T1000 (cell line): ENCODE results near the gene TNFRSF11A.

ENCODE experiments used
- DNase-seq: peaks from one replicate; lab custom pipeline; 2025; ENCODE audit warnings: mixed read lengths; lab: John Stamatoyannopoulos, UW

Gene TNFRSF11A

GRCh38 chr18:62325806-62326645 lies 916 bp downstream of the TNFRSF11A start:
- DNase-seq: no peak

- DNase-seq: no peak
Observed at GRCh38 chr18:62326646-62327348, 1.7 kb downstream of the TNFRSF11A start.

GRCh38 chr18:62327977-62328376 lies 2.9 kb downstream of the TNFRSF11A start:
- DNase-seq: no peak

GRCh38 chr18:62328586-62329525 lies 3.7 kb downstream of the TNFRSF11A start:
- no peak for DNase-seq

GRCh38 chr18:62329691-62330454 lies 4.8 kb downstream of the TNFRSF11A start:
- no peak for DNase-seq

GRCh38 chr18:62330650-62331049 lies 5.5 kb downstream of the TNFRSF11A start:
- DNase-seq: no peak

GRCh38 chr18:62331581-62332356 lies 6.7 kb downstream of the TNFRSF11A start:
- DNase-seq: no peak

- DNase-seq: no peak
Observed at GRCh38 chr18:62332431-62332830, 7.3 kb downstream of the TNFRSF11A start.

GRCh38 chr18:62332964-62333695 lies 8.0 kb downstream of the TNFRSF11A start:
- no peak for DNase-seq

GRCh38 chr18:62334120-62334519 lies 9.0 kb downstream of the TNFRSF11A start:
- DNase-seq: no peak

GRCh38 chr18:62335494-62335893 lies 10.4 kb downstream of the TNFRSF11A start:
- no peak for DNase-seq

- DNase-seq: no peak
Observed at GRCh38 chr18:62336618-62337017, 11.5 kb downstream of the TNFRSF11A start.

GRCh38 chr18:62337336-62337735 lies 12.2 kb downstream of the TNFRSF11A start:
- DNase-seq: no peak

- no peak for DNase-seq
Observed at GRCh38 chr18:62338446-62339105, 13.5 kb downstream of the TNFRSF11A start.

GRCh38 chr18:62339106-62339988 lies 14.2 kb downstream of the TNFRSF11A start:
- no peak for DNase-seq

GRCh38 chr18:62340996-62341395 lies 15.9 kb downstream of the TNFRSF11A start:
- no peak for DNase-seq

GRCh38 chr18:62341473-62341872 lies 16.4 kb downstream of the TNFRSF11A start:
- no peak for DNase-seq

- DNase-seq: no peak
Observed at GRCh38 chr18:62342884-62343283, 17.8 kb downstream of the TNFRSF11A start.
